GM21786 (cell line): Measurements from ENCODE around the gene GPRASP1.

Source experiments
- ATAC-seq: cut with Tn5 transposase; IDR thresholded peaks from one replicate; pipeline ENCODE4 v1.9.1; 2021; ENCODE audit not compliant: unreplicated experiment

GPRASP1 gene

GRCh38 chrX:102696306-102696705 lies 45.0 kb downstream of the GPRASP1 start:
- ATAC-seq = no peak

GRCh38 chrX:102697494-102697893 lies 46.2 kb downstream of the GPRASP1 start:
- no peak for ATAC-seq
